NCI-H2081 (cell line): ENCODE data around the gene AP2M1.
A peak's percentile ranks its signal among the peaks of the same experiment; 100 is the strongest.
"Not testable (repeated sequence)": the region's sequence is repeated elsewhere in the genome, so short reads cannot be mapped to it uniquely, and the experiment has no call there.

Experiments
- DNase-seq, 2 experiments: peaks; one replicate each; lab custom pipeline; 2025; lab: John Stamatoyannopoulos, UW

Gene AP2M1

DNA sequence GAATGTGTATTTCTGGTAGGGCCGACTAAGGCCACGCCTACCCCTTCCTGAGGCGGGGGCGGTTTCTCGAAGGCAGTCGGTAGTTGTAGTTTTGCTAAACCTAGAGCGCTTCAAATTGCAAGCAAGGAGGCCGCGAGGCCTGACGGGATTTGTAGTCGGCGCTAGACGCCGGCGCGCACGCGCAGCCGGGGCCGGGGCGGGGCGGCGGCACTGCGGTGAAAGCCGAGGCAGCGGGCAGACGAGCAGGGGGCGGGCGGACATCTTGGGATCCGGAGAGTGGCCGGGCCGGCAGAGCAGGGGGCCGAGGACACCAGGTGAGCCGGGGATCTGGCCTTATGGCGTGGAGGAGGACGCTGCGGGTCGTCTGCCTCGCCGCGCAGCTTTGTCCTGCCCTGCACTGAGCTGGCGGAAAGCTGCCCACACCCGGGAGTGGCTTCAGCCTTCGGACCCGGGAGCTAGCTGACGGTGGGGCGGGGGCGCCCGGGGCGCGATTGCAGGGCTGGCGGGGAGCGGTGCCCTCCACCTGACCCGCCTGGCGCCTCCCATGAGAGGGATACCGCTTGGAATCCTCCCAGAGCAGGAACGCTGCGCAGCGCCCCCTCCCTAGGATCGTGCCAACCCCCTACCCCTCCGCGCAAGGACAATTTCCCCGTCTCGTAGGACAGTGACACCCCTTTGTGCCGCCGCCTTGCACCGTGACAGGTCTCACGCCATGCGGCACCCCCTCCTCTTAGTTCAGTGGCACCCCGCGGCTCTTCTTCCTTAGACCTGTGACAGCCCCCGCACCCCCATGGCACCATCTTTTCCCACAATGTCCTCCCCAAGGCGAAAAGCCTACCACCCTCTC, at the start of gene AP2M1:
Gene AP2M1 (plus strand): TSS at position 210 of the 847 bp plus-strand sequence. CDS start 2,139 bp downstream, outside the sequence.
- peak; percentile 99 to 100 for DNase-seq

DNA sequence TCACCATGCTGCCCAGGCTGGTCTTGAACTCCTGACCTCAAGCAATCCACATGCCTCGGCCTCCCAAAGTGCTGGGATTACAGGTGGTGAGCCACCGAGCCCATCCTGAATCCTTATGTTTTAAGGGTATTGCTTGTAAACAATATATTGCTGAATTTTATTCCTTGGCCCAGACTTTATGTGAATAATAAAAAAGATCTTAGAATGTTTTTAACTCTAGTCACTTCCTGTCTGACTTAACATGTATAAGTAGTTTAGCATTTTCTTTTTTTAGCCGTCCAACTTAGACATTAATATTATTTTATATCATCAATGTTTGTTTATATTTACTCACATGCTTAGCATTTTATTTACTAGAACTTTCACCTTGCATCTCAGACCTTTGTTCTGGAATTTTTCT, 48.6 kb upstream of the AP2M1 start:
- no peak for DNase-seq

DNA sequence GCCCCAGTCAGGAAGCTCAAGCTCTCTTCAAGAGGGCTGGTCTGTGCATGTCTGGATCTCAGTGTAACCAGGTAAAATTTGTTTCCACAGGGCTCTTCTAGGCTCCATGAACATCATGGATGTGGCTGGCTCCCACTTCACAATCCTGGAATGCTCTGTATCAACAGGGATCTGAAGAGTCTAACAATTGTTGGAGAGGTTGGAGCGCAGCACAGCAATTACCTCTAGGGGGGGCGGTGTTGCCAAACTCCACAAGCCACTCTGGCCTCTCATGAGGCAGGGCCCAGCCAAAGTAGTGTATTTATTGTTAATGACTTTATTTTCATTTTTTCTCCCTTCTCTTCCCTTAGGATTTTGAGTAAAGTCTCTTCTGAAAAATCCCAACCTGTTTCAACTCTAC, 45.6 kb upstream of the AP2M1 start:
- peak in 1 of 2 experiments; percentile 41 for DNase-seq

DNA sequence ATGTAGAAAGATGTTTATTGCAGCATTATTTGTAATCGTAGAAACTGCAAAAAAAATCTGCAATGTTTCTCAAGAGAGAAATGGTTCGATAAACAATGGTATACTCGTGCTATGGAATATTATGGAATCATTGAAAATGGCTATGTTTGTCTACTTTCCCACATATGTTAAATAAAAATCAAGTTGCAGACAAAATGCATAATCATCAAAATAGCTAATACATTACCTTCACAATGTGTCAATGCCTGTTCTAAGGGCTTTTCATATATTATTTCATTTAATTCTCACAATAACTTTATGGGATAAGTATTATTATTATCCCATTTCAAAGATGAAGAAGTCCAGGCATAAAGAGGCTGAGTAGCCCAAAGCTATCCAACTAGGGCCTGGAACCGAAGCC, 41.7 kb upstream of the AP2M1 start:
- DNase-seq = no peak

DNA sequence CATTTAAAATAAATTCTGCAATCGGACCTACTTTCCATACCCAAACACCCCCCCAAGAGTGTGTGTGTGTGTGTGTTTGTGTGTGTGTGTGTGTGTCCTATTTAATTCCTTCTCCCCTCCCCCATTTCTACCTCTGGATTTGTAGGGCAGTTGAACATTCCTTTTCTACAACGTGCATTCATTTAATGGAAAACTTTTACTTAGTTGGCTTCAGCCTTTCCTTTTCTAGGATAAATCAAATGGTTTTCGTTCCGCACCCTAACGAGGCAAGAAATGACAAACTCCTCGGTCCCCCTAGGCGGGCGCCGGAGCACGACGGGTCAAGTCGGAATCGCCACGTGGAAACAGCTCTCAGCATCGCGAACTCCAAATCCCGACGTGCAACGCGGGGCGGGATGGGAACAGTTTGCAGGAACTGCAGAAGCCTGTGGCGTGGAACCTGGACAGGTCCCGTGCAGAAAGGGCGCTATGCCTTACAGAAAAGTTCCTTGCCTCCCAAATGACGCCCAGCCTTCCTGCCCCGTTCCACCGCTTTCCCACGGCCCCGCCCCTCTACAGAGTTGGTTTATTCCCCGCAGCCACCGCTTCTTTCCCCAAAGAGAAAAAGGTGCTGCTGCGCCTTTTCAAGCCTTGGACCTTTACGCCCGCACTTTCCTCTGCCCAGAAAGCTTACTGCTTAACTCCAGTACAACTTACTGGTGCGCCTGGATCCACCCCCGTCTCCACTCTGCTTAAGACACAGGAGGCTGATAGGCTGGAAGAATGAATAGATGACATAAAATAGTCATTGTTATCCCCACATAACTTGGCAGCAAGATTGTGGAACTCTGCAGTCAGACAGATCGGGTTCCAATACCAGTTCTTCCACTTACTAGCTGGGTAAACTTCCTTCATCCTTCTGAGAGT, 40.6 kb upstream of the AP2M1 start:
- DNase-seq = peak; percentile 89 to 95

DNA sequence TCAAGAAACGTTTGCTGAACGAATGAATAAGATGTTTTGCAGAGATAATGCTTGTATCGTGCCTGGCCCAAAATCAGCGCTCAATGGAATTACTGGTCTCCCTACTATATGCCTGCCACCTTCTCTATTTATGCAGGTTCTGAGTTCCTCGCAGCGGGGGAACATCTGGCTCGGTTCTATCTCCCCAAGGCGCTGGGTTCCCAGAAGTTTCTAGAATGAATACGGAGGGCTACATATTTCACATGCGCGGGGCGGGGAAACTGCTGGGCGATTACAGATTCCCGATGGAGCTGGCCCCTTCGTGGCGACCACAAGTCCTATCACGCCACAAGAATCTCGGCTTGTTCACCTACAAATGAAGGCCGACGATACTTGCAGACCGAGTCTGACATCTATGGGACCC, 39.9 kb upstream of the AP2M1 start:
- peak in 1 of 2 experiments; percentile 64 for DNase-seq

DNA sequence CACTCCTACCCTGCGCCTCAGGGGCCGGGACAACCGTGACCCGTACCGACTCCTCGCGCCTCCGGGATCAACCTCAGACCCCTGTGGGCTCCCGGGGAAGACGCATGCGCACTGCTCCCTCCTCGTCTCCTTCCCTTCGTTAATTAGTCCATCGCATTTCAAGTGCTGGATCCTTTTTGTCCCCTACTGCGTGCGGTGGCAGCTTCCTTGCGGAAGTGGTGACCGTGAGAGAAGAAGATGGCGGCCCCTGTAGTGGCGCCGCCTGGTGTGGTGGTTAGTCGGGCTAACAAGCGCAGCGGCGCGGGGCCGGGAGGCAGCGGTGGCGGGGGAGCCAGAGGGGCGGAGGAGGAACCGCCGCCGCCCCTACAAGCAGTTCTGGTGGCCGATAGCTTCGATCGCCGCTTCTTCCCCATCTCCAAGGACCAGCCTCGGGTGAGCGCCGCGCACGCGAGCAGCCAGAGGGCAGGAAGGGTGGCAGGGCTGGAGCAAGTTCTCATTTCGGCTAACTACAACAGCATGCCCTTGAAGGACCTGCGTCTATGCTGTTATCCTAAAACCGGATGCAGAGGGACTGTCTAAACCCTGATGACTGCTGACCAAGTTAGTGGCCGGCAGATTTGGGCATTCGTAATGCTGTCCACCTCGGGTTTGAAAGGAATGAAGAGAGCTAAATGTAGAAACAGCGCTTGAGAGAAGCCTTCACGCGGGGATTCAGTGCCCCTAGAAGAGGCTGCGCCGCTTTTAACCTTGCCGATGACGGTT, 39.3 kb upstream of the AP2M1 start, which contains the start of gene EIF2B5:
Gene EIF2B5 (plus strand): TSS at position 210 of the 762 bp plus-strand sequence. CDS start 28 bp downstream, at position 238.
- DNase-seq = peak; percentile 98 to 99

DNA sequence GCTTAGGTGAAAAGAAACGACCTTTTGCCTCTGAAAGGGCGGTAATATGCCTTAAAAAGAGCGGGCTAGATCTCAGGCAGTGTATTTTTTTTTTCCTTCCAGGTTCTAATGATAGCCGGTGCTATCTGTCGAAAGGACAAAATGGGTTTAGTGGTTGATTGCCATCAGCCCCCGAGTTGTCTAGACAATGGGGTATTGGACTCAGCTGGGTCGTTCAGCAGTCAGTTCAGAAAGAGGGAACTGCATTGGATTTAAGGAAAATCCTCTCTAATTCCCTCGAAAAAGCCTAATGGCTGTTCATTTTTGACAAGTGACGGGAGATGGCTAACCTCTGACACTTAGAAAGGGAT, 38.8 kb upstream of the AP2M1 start:
- DNase-seq = no peak

DNA sequence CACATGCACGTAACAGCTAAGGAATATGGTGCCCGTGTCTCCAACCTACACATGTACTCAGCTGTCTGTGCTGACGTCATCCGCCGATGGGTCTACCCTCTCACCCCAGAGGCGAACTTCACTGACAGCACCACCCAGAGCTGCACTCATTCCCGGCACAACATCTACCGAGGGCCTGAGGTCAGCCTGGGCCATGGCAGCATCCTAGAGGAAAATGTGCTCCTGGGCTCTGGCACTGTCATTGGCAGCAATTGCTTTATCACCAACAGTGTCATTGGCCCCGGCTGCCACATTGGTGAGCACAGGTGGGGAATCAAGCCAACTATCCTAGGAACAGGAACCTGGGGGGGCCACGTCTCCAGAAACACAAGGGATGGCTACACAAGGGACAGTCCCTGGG, 34.2 kb upstream of the AP2M1 start:
- no peak for DNase-seq

DNA sequence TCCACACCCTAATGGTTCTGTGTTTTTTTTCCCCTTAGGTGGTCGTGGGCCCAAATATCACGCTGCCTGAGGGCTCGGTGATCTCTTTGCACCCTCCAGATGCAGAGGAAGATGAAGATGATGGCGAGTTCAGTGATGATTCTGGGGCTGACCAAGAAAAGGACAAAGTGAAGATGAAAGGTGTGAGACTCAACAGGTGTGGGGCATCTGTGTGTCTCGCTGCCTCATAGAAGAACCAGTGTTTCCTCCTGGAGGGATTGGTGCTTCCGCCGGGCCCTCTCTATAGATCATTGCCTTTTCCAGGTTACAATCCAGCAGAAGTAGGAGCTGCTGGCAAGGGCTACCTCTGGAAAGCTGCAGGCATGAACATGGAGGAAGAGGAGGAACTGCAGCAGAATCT, 32.5 kb upstream of the AP2M1 start:
- no peak for DNase-seq

DNA sequence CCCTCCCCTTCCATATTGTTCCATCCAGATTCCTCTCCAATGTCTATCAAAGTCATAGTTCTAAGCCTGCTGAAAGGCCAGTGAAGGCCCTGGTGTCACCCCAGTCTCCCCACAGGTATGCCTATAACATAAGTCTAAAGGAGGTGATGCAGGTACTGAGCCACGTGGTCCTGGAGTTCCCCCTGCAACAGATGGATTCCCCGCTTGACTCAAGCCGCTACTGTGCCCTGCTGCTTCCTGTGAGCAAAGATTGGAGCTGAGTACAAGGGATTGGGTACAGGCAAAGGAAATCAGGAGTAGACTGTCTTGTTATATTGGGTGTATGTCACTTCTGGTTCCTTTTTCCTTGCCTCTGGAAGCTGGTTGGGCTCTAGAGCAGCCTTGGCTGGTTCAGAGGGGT, 31.3 kb upstream of the AP2M1 start:
- DNase-seq = no peak

DNA sequence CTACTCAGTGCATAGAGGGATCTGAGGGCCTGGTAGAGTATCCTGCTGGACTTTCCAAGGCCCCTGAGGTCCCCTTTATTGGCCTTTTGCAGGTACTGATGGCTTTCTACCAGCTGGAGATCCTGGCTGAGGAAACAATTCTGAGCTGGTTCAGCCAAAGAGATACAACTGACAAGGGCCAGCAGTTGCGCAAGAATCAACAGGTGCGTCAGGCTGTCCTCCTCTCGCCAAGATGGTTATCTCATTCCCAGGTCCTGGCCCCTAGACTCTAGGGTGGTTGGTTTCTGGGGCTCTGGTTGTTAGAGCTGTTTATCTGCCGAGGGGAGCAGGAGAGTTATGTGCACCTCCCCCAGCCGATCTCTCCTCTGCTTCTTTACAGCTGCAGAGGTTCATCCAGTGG, 30.1 kb upstream of the AP2M1 start:
- no peak for DNase-seq

DNA sequence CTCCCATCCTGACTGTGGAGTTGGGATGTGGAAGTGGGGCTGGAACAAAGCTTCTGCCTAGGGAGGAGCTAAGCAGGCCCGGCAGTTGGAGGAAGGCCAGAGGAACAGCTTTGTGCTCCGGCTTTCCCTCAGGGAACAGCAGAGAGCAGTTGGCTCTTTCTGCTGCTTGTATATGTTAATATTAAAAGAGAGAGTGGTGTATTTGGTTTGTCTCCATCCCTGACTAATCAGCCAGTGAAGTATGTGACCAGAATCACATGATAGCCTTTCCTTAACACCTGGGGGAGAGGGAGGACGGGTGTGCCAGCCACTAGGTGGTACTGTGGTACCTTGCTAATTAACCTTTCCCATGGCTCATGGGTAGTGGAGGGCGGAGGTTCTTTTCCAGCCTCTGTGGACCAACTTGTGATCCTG, 29.5 kb upstream of the AP2M1 start:
- peak; percentile 78 to 84 for DNase-seq

DNA sequence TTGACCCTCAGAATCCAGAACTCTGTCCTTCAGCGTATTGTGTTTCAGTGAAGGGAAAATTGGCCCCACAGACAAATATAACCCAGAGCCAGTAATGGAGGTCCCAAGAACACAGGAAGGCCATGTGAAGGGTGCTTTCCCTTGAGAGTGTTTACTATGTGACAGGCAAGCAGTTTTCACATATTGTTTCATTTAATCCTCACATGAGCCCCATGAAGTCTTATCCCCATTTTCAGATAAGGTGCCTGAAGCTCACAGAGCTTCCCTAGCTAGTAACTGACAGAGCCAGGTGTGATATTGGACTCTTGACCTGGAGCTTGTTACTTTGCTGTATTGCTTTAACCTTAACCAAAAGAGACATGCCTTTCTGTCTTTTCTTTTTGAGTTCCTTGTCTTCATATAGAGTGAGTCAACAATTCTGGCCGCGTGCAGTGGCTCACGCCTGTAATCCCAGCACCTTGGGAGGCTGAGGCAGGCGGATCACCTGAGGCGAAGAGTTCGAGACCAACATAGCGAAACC, 28.8 kb upstream of the AP2M1 start:
- DNase-seq = no peak

DNA sequence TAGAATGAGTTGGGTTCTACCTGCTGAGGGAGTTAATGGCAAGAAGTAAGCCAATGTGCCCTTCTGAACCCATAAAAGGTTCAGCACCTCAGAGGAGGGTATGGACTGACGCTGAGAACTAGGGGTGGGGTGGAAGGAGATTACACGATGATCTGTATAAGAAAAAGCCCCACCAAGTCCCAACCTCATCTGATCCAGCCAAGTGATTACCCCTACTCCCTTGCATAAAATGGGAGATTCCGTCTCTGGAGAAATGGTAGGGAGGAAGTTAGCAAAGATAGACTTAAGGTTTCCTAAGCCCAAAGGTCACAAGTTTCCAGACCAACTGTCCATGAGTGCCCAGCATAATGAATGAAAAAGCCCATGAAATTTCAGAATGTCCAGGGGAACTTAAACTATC, 26.6 kb upstream of the AP2M1 start:
- no peak for DNase-seq

DNA sequence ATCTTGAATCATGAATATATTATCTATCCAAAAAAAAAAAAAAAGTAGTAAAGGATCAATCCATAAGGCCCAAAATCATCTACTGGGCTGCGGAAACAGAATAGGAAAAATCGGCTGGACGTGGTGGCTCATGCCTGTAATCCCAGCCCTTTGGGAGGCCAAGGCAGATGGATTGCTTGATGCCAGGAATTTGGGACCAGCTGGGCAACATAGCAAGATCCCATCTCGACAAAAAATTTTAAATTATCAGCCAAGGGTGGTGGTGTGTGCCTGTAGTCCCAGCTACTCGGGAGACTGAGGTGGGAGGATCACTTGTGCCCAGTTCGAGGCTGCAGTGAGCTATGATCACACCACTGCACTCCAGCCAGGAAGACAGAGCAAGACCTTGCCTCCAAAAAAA, 25.5 kb upstream of the AP2M1 start:
- no peak for DNase-seq

DNA sequence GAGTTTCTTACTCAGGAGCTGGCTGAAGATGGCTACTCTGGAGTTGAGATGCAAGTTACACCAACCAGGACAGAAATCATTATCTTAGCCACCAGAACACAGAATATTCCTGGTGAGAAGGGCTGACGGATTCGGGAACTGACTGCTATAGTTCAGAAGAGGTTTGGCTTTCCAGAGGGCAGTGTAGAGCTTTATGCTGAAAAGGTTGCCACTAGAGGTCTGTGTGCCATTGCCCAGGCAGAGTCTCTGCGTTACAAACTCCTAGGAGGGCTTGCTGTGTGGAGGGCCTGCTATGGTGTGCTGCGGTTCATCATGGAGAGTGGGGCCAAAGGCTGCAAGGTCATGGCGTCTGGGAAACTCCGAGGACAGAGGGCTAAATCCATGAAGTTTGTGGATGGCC, 24.9 kb upstream of the AP2M1 start:
- not testable (repeated sequence) for DNase-seq

DNA sequence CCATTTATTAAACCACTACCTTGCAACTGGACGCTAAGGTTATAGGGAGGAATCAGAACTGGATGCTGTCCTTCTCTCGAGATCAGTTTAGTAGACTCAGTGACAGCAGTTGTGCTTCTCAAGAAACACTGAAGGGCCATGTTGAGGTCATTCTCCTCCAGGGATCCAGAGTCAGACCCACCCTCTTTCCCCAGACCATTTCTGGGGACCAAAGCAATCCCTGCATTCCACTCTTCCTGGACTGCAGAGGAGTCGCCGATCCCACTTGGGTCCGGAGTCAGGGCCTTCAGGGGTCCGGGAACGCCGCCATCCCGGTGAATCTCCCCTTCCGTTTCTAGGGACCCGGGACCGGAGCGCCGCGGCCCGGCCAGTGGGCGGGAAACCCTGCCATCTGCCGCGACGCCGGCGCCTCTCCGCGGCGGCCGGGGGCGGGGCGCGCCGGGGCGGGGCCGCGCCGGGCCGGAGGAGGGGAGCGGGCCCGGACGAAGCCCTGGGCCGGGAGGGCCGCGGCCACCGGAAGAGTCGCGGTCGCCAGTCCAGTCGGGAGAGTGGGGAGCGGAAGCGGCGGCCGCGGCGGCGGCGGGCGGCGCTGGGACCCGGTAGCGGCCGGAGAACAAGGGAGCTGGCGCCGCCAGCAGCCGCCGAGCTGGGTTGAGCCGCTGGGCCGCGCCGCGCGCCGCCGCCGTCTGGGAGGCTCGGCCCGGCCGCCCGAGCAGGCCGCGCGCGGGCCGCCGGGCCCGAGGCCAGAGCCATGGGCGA, 19.6 kb upstream of the AP2M1 start, which contains the start of gene DVL3:
Gene DVL3 (plus strand): TSS at position 493 of the 759 bp plus-strand sequence. CDS start 259 bp downstream, at position 752.
- DNase-seq = peak; percentile 62 to 84

DNA sequence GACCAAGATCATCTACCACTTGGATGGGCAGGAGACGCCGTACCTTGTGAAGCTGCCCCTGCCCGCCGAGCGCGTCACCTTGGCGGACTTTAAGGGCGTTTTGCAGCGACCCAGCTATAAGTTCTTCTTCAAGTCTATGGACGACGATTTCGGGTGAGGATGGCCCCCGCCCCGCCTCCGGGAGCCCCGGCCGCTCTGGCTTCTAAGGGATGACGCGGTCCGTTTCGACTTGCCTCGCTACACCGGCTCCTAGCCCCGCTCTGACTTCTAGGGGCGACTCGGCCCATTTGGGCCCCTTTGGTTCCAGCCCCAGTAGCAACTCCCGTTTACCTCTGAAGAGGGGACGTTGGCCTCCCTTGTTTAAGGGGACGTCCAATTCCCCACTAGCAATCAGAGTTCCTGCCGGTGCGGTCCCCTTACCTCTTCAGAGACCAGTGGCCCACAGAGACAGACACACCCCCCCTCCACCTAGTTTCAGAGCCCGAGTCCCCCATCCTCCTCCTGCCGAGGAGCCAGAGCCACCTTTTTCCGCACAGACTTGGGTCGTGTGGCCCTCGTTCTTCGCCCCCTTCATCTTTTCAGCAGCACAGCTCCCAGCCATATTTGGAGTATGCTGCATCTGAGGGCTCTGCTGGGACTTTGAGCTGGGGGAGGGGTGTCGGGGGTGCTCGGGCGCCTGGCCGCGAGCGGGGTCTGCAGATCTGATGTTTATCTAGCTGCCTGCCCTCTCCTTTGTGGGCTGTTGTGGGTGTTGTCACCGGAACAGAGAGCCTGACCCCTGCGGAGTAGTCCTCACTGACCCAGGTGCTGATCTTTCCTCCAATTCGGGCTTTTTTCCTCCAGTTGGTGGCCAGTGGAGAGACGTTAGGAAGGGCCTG, 18.8 kb upstream of the AP2M1 start:
- peak; percentile 47 to 69 for DNase-seq

DNA sequence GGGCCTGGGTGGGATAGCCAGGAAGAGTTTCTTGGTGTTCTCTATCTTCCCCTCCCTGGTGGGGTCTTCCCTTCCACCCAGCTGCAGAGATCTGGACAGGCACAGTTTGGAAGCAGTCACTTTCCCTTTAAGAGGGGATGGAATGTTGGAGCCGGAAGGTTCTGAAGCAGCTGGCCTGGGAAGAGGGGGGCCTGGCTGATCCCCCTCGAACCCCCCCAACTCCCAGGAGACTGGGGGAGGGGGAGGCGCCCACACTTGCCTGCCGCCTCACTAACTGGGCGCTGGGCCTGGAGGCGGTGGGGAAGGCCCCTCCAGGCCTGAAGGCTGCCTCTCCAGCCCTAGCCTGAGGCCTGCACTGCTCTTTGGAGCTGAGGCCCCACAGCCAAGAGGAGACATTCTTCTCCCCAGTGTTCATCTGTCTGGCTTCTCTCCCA, 18.1 kb upstream of the AP2M1 start:
- DNase-seq = peak; percentile 26 to 61
